HG03135 (cell line): ENCODE results near the gene ZNF365.
A peak's percentile ranks its signal among the peaks of the same experiment; 100 is the strongest.
"Not testable (repeated sequence)": the region's sequence is repeated elsewhere in the genome, so short reads cannot be mapped to it uniquely, and the experiment has no call there.

ENCODE experiments used
- ATAC-seq: cut with Tn5 transposase; IDR thresholded peaks from one replicate; pipeline ENCODE4 v1.9.1; 2021; ENCODE audit warnings: mild to moderate bottlenecking, moderate library complexity; ENCODE audit not compliant: unreplicated experiment

Gene ZNF365

DNA sequence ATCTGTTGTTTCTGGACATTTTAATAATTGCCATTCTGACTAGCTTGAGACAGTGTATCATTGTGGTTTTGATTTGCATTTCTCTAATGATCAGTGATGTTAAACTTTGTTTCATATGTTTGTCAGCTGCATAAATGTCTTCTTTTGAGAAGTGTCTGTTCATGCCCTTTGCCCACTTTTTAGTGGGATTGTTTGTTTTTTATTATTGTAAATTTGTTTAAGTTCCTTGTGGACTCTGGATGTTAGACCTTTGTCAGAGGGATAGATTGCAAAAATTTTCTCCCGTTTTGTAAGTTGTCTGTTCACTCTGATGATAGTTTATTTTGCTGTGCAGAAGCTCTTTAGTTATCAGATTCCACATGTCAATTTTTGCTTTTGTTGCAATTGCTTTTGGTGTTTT, 36.8 kb downstream of the ZNF365 start:
- ATAC-seq = not testable (repeated sequence)

DNA sequence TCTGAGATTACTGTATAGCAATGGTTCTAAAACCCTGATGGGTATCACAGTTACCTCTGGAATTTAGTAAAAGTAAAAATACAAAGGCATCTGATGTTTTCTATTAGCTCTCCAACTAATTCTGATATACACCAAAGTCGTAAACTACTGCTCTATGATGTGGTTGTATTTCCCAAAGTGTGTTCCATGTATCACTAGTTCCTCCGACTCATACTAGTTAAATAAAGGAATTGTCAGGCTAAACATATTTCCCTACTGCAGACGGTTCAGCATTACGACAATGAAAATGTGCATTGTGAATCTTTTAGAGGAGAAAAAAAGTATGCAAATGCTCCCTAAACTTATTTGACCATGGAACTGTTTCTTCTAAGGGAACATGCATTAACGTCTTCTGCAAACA, 38.9 kb downstream of the ZNF365 start:
- ATAC-seq = no peak

DNA sequence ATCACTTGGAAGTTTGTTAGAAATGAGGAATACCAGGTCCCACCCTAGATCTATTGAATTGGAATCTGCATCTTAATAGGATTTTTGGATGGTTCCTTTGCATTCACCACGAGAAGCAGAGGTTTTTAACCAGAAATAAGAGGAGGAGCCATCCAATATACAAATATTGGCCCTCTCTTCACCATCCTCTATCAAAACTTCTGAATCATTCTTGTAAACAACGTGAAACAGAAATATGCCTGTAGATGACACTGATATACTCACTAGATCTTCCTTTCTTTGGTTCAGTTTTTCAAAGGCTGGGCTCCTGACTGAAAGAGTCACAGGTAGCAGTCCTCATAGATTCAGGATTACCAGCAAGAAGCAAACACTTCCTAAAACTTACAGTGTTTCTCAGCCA, 39.5 kb downstream of the ZNF365 start:
- no peak for ATAC-seq

DNA sequence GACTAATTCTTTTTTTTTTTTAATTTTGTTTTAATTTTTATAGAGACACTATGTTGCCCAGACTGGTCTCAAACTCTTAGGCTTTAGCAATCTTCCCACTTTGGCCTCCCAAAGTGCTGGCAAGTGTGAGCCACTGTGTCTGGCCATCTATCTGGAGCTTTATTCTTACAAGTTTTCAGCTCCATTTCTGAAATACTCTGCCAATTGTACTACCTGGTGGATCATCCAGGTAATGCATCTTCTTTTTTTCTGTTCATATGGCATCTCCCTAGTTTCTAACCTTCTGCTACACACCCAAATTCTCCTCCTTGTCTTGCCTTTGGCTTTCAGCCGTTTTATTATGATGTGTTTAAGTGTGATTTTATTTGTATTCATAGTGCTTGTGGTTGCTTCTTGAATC, 40.2 kb downstream of the ZNF365 start:
- no peak for ATAC-seq

DNA sequence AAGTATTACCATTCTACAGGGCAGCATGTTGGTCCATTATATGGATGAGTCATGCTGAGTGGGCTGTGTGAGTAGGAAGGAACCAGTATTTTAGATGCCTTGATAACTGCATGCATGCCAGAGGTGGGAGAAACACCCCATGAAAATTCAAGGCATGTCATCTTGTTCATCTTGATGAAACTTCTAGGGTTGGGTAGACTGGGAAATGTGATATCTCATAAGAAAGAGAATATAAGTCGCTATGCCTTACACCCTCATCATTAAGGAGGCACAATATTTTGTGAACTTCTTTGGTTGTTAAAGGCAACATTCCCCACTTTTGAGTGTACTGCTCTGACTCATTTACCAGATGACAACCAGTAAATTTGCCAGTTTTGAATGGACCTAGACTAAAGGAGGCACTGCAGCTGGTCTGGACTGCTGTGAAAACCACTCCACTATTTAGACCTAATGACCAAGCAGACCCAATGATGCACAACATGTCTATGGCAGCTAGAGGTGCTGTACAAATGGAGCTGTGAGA, 48.0 kb downstream of the ZNF365 start:
- ATAC-seq = no peak

DNA sequence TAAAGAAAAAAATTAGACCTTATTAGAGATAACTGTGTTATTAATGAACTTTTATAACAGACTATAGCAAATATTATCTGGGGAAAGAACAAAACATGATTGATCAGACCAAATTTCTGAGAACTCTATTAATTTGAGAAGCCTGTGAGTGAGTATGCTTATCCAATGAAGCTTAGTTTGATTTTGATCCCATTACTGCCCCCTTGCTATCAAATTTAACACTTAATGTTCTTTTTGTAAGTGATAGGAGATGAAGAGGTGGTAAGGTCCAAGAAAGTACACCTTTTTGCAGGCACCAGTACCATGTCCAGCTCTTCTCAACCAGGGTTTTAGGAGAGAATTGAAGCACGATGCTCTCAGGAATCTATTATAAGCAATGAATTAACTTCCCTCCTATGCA, 49.9 kb downstream of the ZNF365 start:
- ATAC-seq = no peak

DNA sequence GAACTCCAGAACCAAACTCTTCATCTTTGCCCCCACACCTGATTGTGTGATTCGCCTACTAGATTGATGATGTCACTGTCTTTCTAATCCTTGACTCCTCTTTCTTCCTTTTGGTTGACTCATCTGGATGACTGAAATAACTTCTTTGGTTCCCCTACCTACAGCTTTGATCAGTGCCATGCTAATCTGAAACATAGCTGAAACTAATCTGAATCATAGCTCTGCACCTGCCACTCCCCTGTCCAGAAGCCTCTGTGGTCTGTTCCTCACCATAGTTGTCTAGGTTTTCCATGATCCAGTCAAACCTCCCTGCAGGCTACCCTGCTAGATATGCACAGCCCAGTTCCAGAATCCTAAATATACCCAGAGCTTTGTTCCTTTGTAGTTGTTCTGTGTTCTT, 51.9 kb downstream of the ZNF365 start:
- no peak for ATAC-seq

DNA sequence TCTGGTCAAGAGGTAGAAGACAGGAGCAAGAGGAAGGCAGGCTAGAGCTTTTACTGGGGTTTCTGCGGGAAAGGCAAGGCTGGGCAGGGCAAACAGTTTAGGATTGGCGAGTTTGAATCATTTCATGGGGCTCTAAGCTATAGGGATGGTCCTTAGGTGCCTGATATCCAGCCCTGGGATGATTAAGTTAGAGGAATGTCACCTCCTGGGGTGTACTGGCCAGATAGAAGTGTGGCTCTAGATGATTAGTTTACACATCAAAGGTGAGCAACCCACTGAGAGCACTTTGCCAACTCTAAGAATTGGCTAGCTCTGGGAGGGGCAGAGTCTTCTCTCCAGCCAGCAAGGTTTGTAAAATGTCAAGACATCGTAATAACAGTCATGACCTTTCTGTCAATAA, 52.4 kb downstream of the ZNF365 start:
- ATAC-seq = no peak

DNA sequence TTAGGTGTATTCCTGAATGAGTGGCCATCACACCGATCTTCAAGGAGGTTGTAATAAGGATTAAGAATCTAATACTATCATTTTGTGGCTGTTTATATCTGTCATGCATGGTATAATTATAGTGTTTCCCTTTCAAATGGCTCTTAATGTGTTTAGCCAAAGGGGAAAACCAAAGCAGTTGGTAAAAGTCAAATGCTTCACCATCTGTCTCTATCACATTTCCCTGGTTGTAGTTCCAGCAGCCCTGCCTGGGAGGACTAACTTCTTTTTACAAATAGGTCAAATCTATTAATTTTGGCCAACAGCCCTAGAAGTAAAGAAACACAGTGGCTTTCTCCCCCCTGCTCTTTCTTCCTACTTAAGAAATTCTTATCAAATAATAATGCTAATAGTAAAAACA, 56.7 kb downstream of the ZNF365 start:
- ATAC-seq = no peak

DNA sequence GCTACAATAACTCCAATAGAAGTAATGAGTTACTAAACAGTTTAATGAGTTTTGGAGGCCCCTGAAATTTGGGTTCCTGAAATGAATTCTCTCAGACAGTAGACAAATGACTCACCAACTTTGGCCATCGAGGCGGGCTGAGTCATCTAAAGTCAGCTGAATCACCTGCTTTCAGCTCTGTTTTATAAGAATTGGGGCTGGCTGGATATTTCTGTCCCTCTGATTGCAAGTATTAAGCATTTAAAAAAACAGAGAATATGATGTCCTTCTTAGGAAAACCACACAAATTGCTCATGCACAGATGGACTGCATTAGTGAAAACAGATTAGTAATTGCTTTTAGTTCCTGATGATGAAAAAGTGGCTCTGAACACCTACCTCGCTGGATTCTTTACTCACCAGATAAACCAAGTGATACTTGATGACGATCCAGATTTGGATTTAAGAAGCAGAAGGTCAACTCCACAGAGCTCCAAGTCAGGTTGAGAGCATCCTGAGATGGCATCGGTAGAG, 59.1 kb downstream of the ZNF365 start:
- ATAC-seq = peak; percentile 89

DNA sequence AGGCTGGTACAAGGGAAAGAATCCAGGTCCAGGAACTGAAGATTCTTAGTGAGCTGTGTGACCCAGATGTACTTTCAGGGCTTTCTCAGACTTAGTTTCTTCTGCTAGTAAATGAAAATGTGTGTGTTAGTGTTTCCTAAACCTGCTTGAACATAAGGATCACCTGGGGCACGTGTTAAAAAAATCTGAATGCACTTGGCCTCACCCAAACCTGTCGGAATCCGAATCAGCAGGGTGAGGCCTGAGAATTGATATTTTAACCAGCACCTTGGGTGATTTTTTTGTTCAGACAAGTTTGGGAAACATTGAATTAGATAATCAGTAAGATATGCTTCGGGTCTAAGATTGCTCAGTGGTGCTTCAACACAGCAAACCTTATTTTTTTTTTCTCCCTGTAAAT, 59.7 kb downstream of the ZNF365 start:
- no peak for ATAC-seq

DNA sequence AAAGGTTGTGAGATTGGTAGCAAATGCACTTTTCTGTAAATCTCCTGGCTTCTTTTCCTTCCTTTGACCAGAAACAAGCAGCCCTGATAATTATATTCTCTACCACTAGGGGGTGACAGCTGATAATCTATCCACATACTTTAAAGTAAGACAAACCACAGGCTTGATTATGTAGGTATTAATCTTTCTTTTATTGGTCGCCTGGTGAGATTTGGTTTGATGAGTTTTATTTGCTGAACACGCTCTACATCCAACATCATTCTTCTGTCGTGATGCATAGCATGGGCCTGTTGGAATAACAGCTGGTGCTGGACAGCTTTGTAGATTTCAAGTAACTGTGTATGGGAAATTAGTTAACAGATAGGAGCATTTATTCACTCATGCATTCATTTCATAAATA, 63.5 kb downstream of the ZNF365 start:
- no peak for ATAC-seq

DNA sequence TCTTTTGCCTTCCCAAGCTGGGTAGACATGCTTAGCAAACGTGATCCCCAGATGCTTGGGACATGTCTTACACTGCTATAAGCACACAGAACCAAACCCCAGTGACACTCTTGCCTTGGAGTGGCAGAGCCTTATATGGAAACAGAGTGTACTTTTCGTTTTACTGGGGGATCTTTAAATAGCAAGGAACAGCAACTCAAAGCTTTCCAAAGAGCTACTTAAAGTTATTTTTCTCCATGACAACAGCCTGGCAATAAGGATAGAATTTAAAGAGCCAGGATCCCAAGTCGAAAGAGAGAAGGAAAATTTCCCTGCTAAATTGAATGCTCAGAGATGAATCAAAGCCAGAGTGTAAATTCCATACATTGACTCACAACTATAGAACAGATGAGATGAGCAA, 67.8 kb downstream of the ZNF365 start:
- no peak for ATAC-seq

DNA sequence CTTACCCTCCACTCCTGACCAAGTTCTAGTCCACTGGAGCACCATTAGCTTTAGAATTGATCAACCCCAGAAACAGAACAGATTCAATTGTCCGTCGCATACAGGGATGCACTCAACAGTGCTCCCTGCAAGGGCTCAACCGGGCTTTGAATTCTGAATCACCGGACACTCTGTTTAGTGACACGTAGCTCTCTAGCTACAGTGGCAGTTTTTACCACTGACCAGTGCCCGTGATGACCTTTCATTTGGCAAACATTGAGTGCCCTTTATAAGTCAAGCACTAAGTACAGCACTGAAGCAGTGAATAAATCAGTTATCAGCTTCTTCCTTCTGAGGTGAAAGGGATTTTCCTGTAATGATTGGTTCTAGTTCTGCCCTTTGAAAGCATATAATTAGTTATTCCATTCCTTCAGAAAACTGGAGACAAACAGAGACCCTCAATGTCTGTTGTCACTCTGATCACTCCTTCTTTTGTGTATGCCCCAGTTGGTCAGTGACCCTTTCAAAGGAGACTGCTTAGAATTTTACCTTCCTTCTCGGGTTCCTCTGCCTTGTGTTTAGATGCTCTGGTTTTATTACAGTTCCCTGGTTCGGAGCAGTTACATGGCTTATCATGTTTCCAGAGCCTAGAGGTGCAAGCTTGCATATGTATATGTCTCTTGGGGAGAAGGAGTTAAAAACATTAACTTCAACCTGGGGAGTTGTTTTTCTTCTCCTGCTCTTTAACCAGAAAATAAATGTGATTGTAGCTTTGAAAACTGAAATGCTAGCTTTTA, 68.9 kb downstream of the ZNF365 start:
- no peak for ATAC-seq

DNA sequence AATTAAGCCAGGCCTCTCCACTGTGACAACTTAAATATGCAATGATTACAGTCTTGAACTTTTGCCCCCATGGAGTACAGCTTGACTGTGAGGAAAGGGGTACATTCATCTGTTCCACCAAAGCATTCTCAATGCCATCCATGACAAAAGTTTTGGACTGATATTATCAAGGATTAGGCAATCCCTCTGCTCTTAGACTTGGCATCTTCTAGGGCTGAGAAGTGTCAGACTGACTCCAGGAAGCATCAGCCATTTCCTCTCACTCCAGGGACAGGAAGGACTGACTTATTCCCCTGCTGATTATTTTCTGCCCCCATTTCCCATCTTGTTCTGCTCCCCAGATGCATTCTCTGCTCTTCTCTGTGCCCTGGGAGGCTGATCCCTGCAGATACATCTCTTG, 69.7 kb downstream of the ZNF365 start:
- no peak for ATAC-seq

DNA sequence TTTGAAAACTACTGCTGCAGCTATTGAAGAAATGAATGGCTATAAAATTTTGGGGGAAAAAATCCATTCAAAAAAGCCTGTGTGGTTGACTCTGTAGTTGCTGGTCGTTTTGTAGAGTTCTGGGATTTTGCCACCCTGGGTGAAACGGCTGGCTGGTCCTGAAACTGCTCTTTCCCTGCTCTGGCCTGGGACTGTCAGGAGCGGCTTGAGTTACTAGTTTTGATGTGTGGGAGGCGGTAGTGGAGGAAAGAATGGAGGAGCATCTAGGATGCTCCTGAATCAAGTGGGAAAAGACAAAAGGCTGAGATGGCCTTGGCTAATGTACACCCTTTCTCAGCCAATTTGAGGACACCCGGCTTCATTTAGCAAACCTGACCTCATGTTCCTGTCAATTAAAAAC, 72.5 kb downstream of the ZNF365 start:
- ATAC-seq = no peak

DNA sequence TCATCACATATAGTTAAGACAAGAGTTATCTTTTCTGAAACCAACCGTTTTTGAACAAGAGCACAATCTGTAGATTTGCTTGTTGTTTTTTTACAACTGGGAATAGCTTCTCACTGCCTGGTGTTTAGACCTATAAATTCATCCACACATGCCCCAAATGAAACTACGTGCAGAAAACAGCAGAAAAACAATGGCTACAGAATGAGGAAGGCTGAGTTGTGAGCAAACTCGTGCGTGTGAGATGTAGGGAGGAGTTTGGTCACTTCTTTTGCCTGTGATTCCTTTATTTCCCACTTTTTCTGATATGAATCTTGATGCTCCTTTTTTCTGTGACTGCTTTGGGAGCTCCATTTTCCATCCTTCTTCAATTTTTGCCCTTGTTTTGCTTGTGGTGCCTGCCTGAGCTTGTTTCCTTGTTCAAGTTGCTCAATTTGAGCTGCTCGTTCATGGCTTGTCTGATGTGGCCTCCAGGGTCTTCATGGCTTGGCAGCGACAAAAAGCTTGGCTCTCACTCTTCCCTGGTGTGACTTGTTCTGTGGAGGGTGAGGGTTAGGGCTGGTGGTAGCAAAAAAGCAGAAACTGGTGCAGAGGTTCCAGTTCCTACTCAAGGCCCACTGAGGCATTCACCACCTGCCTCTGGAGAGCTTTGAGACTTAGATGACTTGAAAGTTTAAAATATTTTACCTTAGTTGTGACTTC, 76.9 kb downstream of the ZNF365 start:
- no peak for ATAC-seq

DNA sequence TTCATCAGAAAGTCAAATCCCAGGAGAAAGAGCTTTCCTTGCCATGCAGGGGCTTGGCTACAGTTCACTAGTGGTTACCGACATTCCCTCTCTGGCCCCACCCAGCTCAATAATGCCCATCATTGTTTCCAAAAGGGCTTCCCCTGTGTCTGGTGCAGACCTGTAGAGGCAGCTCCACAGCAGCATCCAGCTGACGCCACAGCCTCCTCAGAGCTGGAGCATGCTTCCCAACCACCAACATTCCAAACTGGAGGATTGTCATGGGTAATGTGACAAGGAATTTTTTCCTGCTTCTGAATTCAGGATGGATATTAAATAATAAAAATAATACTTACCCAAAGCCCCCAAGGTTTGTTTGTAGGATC, 77.4 kb downstream of the ZNF365 start:
- no peak for ATAC-seq
